HCT116 (cell line): Measurements from ENCODE around the gene EML3.

ENCODE experiments used
- CTCF ChIP-seq, 3 experiments: fragments of 200-600 bp in 1 of 3; sonication (generic) in 1 of 3; IDR thresholded peaks in 2 of 3; conservative IDR thresholded peaks in 1 of 3; 2 replicates each; pipeline ENCODE4 v1.5.1; 2012 to 2017; ENCODE audit warnings: low read depth in 2 of 3, low read length in 2 of 3, antibody characterized with exemption in 1 of 3, borderline replicate concordance in 1 of 3, control low read depth in 1 of 3, mild to moderate bottlenecking in 1 of 3, mixed read lengths in 1 of 3, mixed run types in 1 of 3, moderate library complexity in 1 of 3; ENCODE audit not compliant: insufficient read depth in 1 of 3
- EGR1 ChIP-seq: IDR thresholded peaks from 2 replicates; pipeline ENCODE4 v1.6.1; 2012; ENCODE audit warnings: low read depth
- EZH2 ChIP-seq: fragments of 200-600 bp; sonication (generic); IDR thresholded peaks from 2 replicates; pipeline ENCODE4 v1.6.1; 2017; ENCODE audit warnings: antibody characterized with exemption, mixed run types
- EZH2phosphoT487 ChIP-seq: fragments of 200-600 bp; IDR thresholded peaks from 2 replicates; pipeline ENCODE4 v1.6.1; 2018; ENCODE audit warnings: antibody characterized with exemption, borderline replicate concordance
- POLR2A ChIP-seq: IDR thresholded peaks from 2 replicates; pipeline ENCODE4 v1.7.0; 2011; ENCODE audit warnings: borderline replicate concordance; ENCODE audit not compliant: insufficient read depth, insufficient read length; ENCODE audit errors: extremely low read depth
- SIN3A ChIP-seq: IDR thresholded peaks from 2 replicates; pipeline ENCODE4 v1.6.1; 2012; ENCODE audit warnings: low read depth
- TCF7L2 ChIP-seq: IDR thresholded peaks from 2 replicates; pipeline ENCODE4 v1.7.0; 2011; ENCODE audit warnings: borderline replicate concordance, inconsistent platforms; ENCODE audit not compliant: insufficient read depth, insufficient read length; ENCODE audit errors: extremely low read depth

- TF ChIP-seq EZH2phosphoT487 (no peak), CTCF (IDR thresholded peaks at IDR 0.05 in 2 of 3, conservative IDR thresholded peaks at IDR 0.05 in 1 of 3; ENCODE audit: borderline replicate concordance in 1 of 3, insufficient read depth in 1 of 3, low read depth in 2 of 3, low read length in 2 of 3) (no peak), EGR1 (no peak), EZH2 (no peak), TCF7L2 (no peak), POLR2A (peak; percentile 20), SIN3A (no peak)
Observed at GRCh38 chr11:62601372-62602140, 11.0 kb downstream of the EML3 start, which contains the start of gene MTA2.
